ENCODE measurements around the gene CEP76. TPM values are rescaled to one million over a fixed set of nuclear protein-coding genes. Genes with fewer than 3 reads are reported as not detected.

Gene CEP76
- 10 to 100 TPM; 11.5 to 28.2 (median 15.5) TPM for total RNA-seq

- peaks cover 0 to 31% (median 0%) of the 10 kb centered on the region in 3 donors for H3K36me3 ChIP-seq
- peak within 1 kb of the TSS; percentile 86 to 97 (median 94) for H3K27ac ChIP-seq
- H3K4me1 ChIP-seq, result peaks cover 0 to 30% (median 5%) of the 10 kb centered on the region in 4 donors
- peak within 1 kb of the TSS; percentile 77 to 84 (median 80) for H3K4me3 ChIP-seq
- H3K27me3 ChIP-seq, result no peaks in the 10 kb centered on the region
- DNase-seq, result peak; percentile 87 to 93 (median 91)
- TF ChIP-seq POLR2A (IDR thresholded peaks at IDR 0.05) (peak; percentile 66 to 76), CTCF (IDR thresholded peaks at IDR 0.05) (no peak)
- no peaks in the 10 kb centered on the region for H3K9me3 ChIP-seq
Measured at GRCh38 chr18:12702221-12703095, at the start of gene CEP76, which contains the start of gene PSMG2. TSS of gene CEP76 (minus strand) at chr18:12702723. CDS start at chr18:12702548, 175 bp downstream. TSS of gene PSMG2 (plus strand) at chr18:12703042. CDS start at chr18:12703108, 66 bp downstream.

GRCh38 chr18:12751891-12752290 lies 49.4 kb upstream of the CEP76 start:
- Histone ChIP-seq H3K9me3 (no peaks in the 10 kb centered on the region), H3K36me3 (no peaks in the 10 kb centered on the region), H3K27ac (no peak overlapping the region), H3K4me1 (no peaks in the 10 kb centered on the region), H3K27me3 (no peaks in the 10 kb centered on the region), H3K4me3 (no peak overlapping the region)
- TF ChIP-seq CTCF (IDR thresholded peaks at IDR 0.05) (no peak), POLR2A (IDR thresholded peaks at IDR 0.05) (no peak)
- no peak for DNase-seq

GRCh38 chr18:12751503-12751884 lies 49.0 kb upstream of the CEP76 start:
- DNase-seq, result no peak
- Histone ChIP-seq H3K9me3 (no peaks in the 10 kb centered on the region), H3K27me3 (no peaks in the 10 kb centered on the region), H3K36me3 (no peaks in the 10 kb centered on the region), H3K27ac (no peak overlapping the region), H3K4me3 (no peak overlapping the region), H3K4me1 (no peaks in the 10 kb centered on the region)
- no peak for TF ChIP-seq CTCF (IDR thresholded peaks at IDR 0.05)
- no peak for TF ChIP-seq POLR2A (IDR thresholded peaks at IDR 0.05)

- no peak for DNase-seq
Measured at GRCh38 chr18:12750715-12751502, 48.4 kb upstream of the CEP76 start.

More at GRCh38 chr18:12750715-12751502, 48.4 kb upstream of the CEP76 start:
- Histone ChIP-seq H3K36me3 (no peaks in the 10 kb centered on the region), H3K4me1 (no peaks in the 10 kb centered on the region), H3K27ac (no peak overlapping the region), H3K9me3 (no peaks in the 10 kb centered on the region), H3K27me3 (no peaks in the 10 kb centered on the region), H3K4me3 (no peak overlapping the region)
- TF ChIP-seq POLR2A (IDR thresholded peaks at IDR 0.05), result no peak
- TF ChIP-seq CTCF (IDR thresholded peaks at IDR 0.05), result no peak

Data from Peyer's patch (tissue), 4 donors.